Effector memory CD4-positive, alpha-beta T cell (primary cell): ENCODE results near the gene IL17RA.

Experiments
- DNase-seq, 3 donors: peaks; one replicate each; pipeline ENCODE4 v3.0.0-alpha.2; 2020
- H3K27ac ChIP-seq: 2 replicates; pipeline ENCODE4 v1.7.0; 2013; ENCODE audit warnings: mild to moderate bottlenecking, low read length, moderate library complexity; ENCODE audit not compliant: insufficient read depth, poor library complexity, severe bottlenecking
- H3K27me3 ChIP-seq: replicated peaks from 2 replicates; pipeline ENCODE4 v1.7.0; 2013; ENCODE audit warnings: mild to moderate bottlenecking, low read length; ENCODE audit not compliant: insufficient read depth, control insufficient read depth, poor library complexity, severe bottlenecking
- H3K36me3 ChIP-seq: 2 replicates; pipeline ENCODE4 v1.7.0; 2013; ENCODE audit warnings: mild to moderate bottlenecking, low read length, moderate library complexity; ENCODE audit not compliant: control insufficient read depth, insufficient read depth
- H3K4me1 ChIP-seq: 2 replicates; pipeline ENCODE4 v1.7.0; 2013; ENCODE audit warnings: low read length, mild to moderate bottlenecking; ENCODE audit not compliant: control insufficient read depth, insufficient read depth, poor library complexity, severe bottlenecking
- H3K4me3 ChIP-seq: 2 replicates; pipeline ENCODE4 v1.7.0; 2013; ENCODE audit warnings: low read length, low read depth, mild to moderate bottlenecking; ENCODE audit not compliant: insufficient read depth, poor library complexity, severe bottlenecking
- H3K9me3 ChIP-seq: 2 replicates; pipeline ENCODE4 v1.7.0; 2013; ENCODE audit warnings: mild to moderate bottlenecking, low read length, moderate library complexity; ENCODE audit not compliant: control insufficient read depth

Gene IL17RA

GRCh38 chr22:17162731-17163130 is 77.9 kb downstream of the IL17RA start:
- H3K36me3 ChIP-seq = no peaks in the 10 kb centered on the region
- H3K27me3 ChIP-seq = no peaks in the 10 kb centered on the region
- H3K4me1 ChIP-seq = peaks cover 14% of the 10 kb centered on the region
- DNase-seq = no peak
- H3K27ac ChIP-seq = no peak overlapping the region
- no peak overlapping the region for H3K4me3 ChIP-seq
- no peaks in the 10 kb centered on the region for H3K9me3 ChIP-seq

DNA sequence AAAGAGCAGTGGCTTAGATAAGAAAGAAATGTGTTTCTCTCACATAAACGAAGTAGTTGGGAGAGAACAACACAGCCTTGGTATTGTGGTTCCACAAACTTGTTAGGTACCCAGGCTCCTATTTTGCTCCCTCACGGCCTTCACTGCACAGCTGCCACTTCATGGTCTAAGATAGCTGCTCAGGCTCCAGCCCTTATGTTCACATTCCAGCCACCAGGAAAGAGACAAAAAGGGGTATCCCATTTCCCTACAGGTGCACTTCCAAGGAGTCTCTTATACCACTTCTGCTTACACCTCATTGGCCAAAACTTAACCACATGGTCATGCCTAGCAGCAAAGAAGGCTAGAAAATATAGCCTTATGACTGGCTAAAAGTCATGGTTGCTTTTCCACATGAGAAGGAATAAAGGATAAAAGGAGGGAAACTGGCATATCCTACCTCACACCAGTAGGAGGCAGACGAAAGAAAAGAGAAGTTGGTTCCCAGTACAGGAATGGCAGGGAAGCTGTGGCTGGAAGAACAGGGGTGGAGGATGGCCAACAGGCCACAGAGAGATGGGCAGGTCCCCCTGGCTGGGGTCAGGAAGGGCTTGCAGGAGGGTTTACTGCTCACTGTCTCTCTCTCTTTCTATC is 79.7 kb downstream of the IL17RA start:
- H3K9me3 ChIP-seq = no peaks in the 10 kb centered on the region
- no peak overlapping the region for H3K27ac ChIP-seq
- no peaks in the 10 kb centered on the region for H3K36me3 ChIP-seq
- H3K27me3 ChIP-seq = peaks cover 4% of the 10 kb centered on the region
- DNase-seq = no peak
- H3K4me1 ChIP-seq = peaks cover 5% of the 10 kb centered on the region
- no peak overlapping the region for H3K4me3 ChIP-seq
